SK-N-SH (cell line): Measurements from ENCODE around the gene RPS6KC1. TPM values are rescaled to one million over a fixed set of nuclear protein-coding genes. Genes with fewer than 3 reads are reported as not detected.
"Not testable (repeated sequence)": the region's sequence is repeated elsewhere in the genome, so short reads cannot be mapped to it uniquely, and the experiment has no call there.

Experiments
- CTCF ChIA-PET: fragments of 300-600, 350-600 bp; formaldehyde crosslinking; extraction: SDS; loops from one replicate; lab custom pipeline; 2021; lab: Yijun Ruan, JAX
- POLR2A ChIA-PET: fragments of 350-600 bp; sonication (Branson Sonifier 250); formaldehyde crosslinking; extraction: SDS; loops from one replicate; lab custom pipeline; 2020; ENCODE audit warnings: antibody characterized with exemption, inconsistent platforms; lab: Yijun Ruan, JAX
- DNase-seq: peaks from one replicate; pipeline ENCODE4 v3.0.0; 2012
- H2AFZ ChIP-seq: fragments of 200-600 bp; sonication (generic); 2 replicates; pipeline ENCODE4 v1.8.1; 2016; ENCODE audit warnings: antibody characterized with exemption, mild to moderate bottlenecking, low read depth
- H3F3A ChIP-seq: fragments of 200-600 bp; sonication (generic); replicated peaks from 2 replicates; pipeline ENCODE3; 2016; ENCODE audit warnings: antibody characterized with exemption, mild to moderate bottlenecking; ENCODE audit not compliant: insufficient read depth
- H3K27ac ChIP-seq, 2 experiments: fragments of 200-500 bp in 1 of 2; fragments of 200-600 bp in 1 of 2; sonication (Bioruptor generic) in 1 of 2; sonication (generic), shearing (Covaris generic) in 1 of 2; 2 replicates each; pipeline versions ENCODE4 v1.5.1 to v1.6.1; 2014 to 2016; ENCODE audit warnings: low read depth in 2 of 2, inconsistent platforms in 1 of 2, low read length in 1 of 2, mild to moderate bottlenecking in 1 of 2, mixed read lengths in 1 of 2
- H3K27me3 ChIP-seq: fragments of 200-600 bp; sonication (generic), shearing (Covaris generic); 2 replicates; pipeline ENCODE4 v1.6.1; 2016; ENCODE audit warnings: mixed run types; ENCODE audit not compliant: insufficient read depth
- H3K36me3 ChIP-seq, 2 experiments: fragments of 200-500 bp in 1 of 2; fragments of 200-600 bp in 1 of 2; sonication (Bioruptor generic) in 1 of 2; sonication (generic) in 1 of 2; replicated peaks in 1 of 2; 2 replicates each; pipeline versions ENCODE3 to v1.5.1; 2014 to 2016; ENCODE audit warnings: low read length in 1 of 2, mild to moderate bottlenecking in 1 of 2; ENCODE audit not compliant: insufficient read depth in 2 of 2, control insufficient read depth in 1 of 2
- H3K4me1 ChIP-seq, 2 experiments: fragments of 200-500 bp in 1 of 2; fragments of 200-600 bp in 1 of 2; sonication (Bioruptor generic) in 1 of 2; sonication (generic), shearing (Covaris generic) in 1 of 2; 2 replicates each; pipeline versions ENCODE4 v1.5.1 to v1.6.1; 2014 to 2016; ENCODE audit warnings: low read depth in 1 of 2, low read length in 1 of 2, mixed run types in 1 of 2; ENCODE audit not compliant: insufficient read depth in 2 of 2, control insufficient read depth in 1 of 2
- H3K4me2 ChIP-seq: fragments of 200-600 bp; sonication (generic), shearing (Covaris generic); 2 replicates; pipeline ENCODE4 v1.6.1; 2017; ENCODE audit warnings: mixed run types
- H3K4me3 ChIP-seq, 2 experiments: fragments of 200-500 bp in 1 of 2; fragments of 200-600 bp in 1 of 2; sonication (Bioruptor generic) in 1 of 2; sonication (generic), shearing (Covaris generic) in 1 of 2; 2 replicates each; pipeline versions ENCODE4 v1.5.1 to v1.8.1; 2014 to 2016; ENCODE audit warnings: low read depth in 2 of 2, inconsistent platforms in 1 of 2, low read length in 1 of 2, mild to moderate bottlenecking in 1 of 2, mixed read lengths in 1 of 2, moderate library complexity in 1 of 2
- H3K79me2 ChIP-seq: fragments of 200-600 bp; sonication (generic); 2 replicates; pipeline ENCODE4 v1.8.1; 2017; ENCODE audit warnings: mild to moderate bottlenecking; ENCODE audit not compliant: insufficient read depth
- H3K9ac ChIP-seq: fragments of 200-600 bp; sonication (generic); 2 replicates; pipeline ENCODE4 v1.6.1; 2017; ENCODE audit warnings: mixed run types
- H3K9me2 ChIP-seq: fragments of 200-600 bp; sonication (generic); 2 replicates; pipeline ENCODE4 v1.6.1; 2017; ENCODE audit warnings: mixed run types
- H3K9me3 ChIP-seq: fragments of 200-600 bp; sonication (generic); 2 replicates; pipeline ENCODE4 v1.6.1; 2017; ENCODE audit warnings: mixed run types, mild to moderate bottlenecking, moderate library complexity
- H4K20me1 ChIP-seq: fragments of 200-600 bp; sonication (generic); 2 replicates; pipeline ENCODE4 v1.6.1; 2017; ENCODE audit warnings: mild to moderate bottlenecking, mixed run types; ENCODE audit not compliant: insufficient read depth
- CHD2 ChIP-seq: fragments of 150-350 bp; IDR thresholded peaks from 2 replicates; pipeline ENCODE4 v1.6.1; 2018; ENCODE audit warnings: low read length; ENCODE audit not compliant: partially characterized antibody
- CTCF ChIP-seq: fragments of 200-600 bp; sonication (generic); IDR thresholded peaks from 2 replicates; pipeline ENCODE4 v1.6.1; 2017; ENCODE audit warnings: antibody characterized with exemption, mild to moderate bottlenecking, moderate library complexity
- EZH2phosphoT487 ChIP-seq: fragments of 200-600 bp; sonication (generic); IDR thresholded peaks from 2 replicates; pipeline ENCODE4 v1.6.1; 2017; ENCODE audit warnings: low read depth, mixed run types, mild to moderate bottlenecking, antibody characterized with exemption, moderate library complexity, borderline replicate concordance
- FOSL2 ChIP-seq: IDR thresholded peaks from 2 replicates; pipeline ENCODE4 v1.4.0; 2012; ENCODE audit warnings: low read depth, mild to moderate bottlenecking, moderate library complexity, borderline replicate concordance
- GATA2 ChIP-seq: sonication (generic); formaldehyde crosslinking; IDR thresholded peaks from 2 replicates; pipeline ENCODE4 v1.5.0; 2020; ENCODE audit warnings: mild to moderate bottlenecking, missing genetic modification reagents
- IRF3 ChIP-seq: fragments of 150-350 bp; IDR thresholded peaks from 2 replicates; pipeline ENCODE4 v1.6.1; 2016; ENCODE audit warnings: mild to moderate bottlenecking, low read depth, low read length
- JUND ChIP-seq: IDR thresholded peaks from 2 replicates; pipeline ENCODE4 v1.4.0; 2012
- MAX ChIP-seq: IDR thresholded peaks from 2 replicates; pipeline ENCODE4 v1.4.0; 2012; ENCODE audit warnings: low read depth
- MEF2A ChIP-seq: IDR thresholded peaks from 2 replicates; pipeline ENCODE4 v1.4.0; 2012; ENCODE audit warnings: low read depth, borderline replicate concordance
- MXI1 ChIP-seq: IDR thresholded peaks from 2 replicates; pipeline ENCODE4 v1.6.1; 2012; ENCODE audit warnings: mild to moderate bottlenecking, low read depth, low read length, improper control_type of control experiment
- NFIC ChIP-seq: IDR thresholded peaks from 2 replicates; pipeline ENCODE4 v1.4.0; 2012; ENCODE audit warnings: borderline replicate concordance
- REST ChIP-seq: IDR thresholded peaks from 2 replicates; pipeline ENCODE4 v1.6.1; 2012; ENCODE audit warnings: mild to moderate bottlenecking, low read depth, low read length, moderate library complexity
- SMC3 ChIP-seq: IDR thresholded peaks from 2 replicates; pipeline ENCODE4 v1.6.1; 2012; ENCODE audit warnings: low read depth, low read length, improper control_type of control experiment
- USF2 ChIP-seq: fragments of 150-350 bp; IDR thresholded peaks from 2 replicates; pipeline ENCODE4 v1.6.1; 2017; ENCODE audit warnings: antibody characterized with exemption, low read length, low read depth, borderline replicate concordance
- YY1 ChIP-seq: IDR thresholded peaks from 2 replicates; pipeline ENCODE4 v1.4.0; 2012; ENCODE audit warnings: low read depth, mild to moderate bottlenecking
- ZBTB33 ChIP-seq: IDR thresholded peaks from 2 replicates; pipeline ENCODE4 v1.4.0; 2012; ENCODE audit warnings: low read depth, borderline replicate concordance
- WGBS: methylation state at CpG from one replicate; pipeline ENCODE4 v1.1.6; 2017; ENCODE audit warnings: low lambda C conversion rate; 5-methylcytosine and 5-hydroxymethylcytosine counted together
- polyA plus RNA-seq, 3 experiments: library from polyadenylated mRNA; depleted of rRNA; stranded (reverse); fragments of >200 nt; gene quantifications; 2 replicates each; pipeline ENCODE4 v1.2.3, GENCODE V29; 2012

Gene RPS6KC1
- polyA plus RNA-seq, 1 of the 3 experiments (the other 2 are of a cell fraction): 7.8 TPM

GRCh38 chr1:213194855-213195254 lies 143.8 kb downstream of the RPS6KC1 start:
- Histone ChIP-seq H3K27ac (no peak overlapping the region), H3K36me3 (peaks cover 0 to 25% of the 10 kb centered on the region in 2 experiments), H3K4me2 (no peak overlapping the region), H3K9me3 (0 out of 2 replicates have a peak, but pooled peaks cover 6% of the 10 kb centered on the region), H3K9ac (no peak overlapping the region), H3K4me1 (no peaks in the 10 kb centered on the region), H3K79me2 (peaks cover 42% of the 10 kb centered on the region), H3K27me3 (no peaks in the 10 kb centered on the region), H4K20me1 (no peaks in the 10 kb centered on the region), H3F3A (no peaks in the 10 kb centered on the region), H3K9me2 (no peaks in the 10 kb centered on the region), H3K4me3 (no peak overlapping the region), H2AFZ (no peak overlapping the region)
- ChIA-PET CTCF (no interaction called here), POLR2A (no interaction called here)
- TF ChIP-seq CHD2 (no peak), REST (no peak), JUND (no peak), NFIC (no peak), SMC3 (no peak), YY1 (no peak), CTCF (no peak), IRF3 (no peak), MEF2A (no peak), FOSL2 (no peak), GATA2 (CRISPR knock-in tag) (no peak), MAX (no peak), ZBTB33 (no peak), MXI1 (no peak), USF2 (no peak), EZH2phosphoT487 (no peak)
- no peak for DNase-seq

- H3K27ac ChIP-seq, CTCF ChIA-PET, H3K4me2 ChIP-seq, H3K9me3 ChIP-seq, H3K4me3 ChIP-seq, H3K4me1 ChIP-seq, H3K9ac ChIP-seq, H3K27me3 ChIP-seq, POLR2A ChIA-PET, H3F3A ChIP-seq, H4K20me1 ChIP-seq, H3K9me2 ChIP-seq, DNase-seq, H2AFZ ChIP-seq: not testable (repeated sequence)
- peaks cover 41% of the 10 kb centered on the region for H3K79me2 ChIP-seq
- 94% methylated on average over 10 of the region's 10 CpGs for WGBS
- H3K36me3 ChIP-seq: peaks cover 0 to 29% of the 10 kb centered on the region in 2 experiments
These were observed 145.4 kb downstream of the RPS6KC1 start for GRCh38 chr1:213196328-213197054.
